WTC11 (cell line): ENCODE measurements around the gene EPB41. TPM values are rescaled to one million over a fixed set of nuclear protein-coding genes. Genes with fewer than 3 reads are reported as not detected.

Experiments used
- AR ChIP-seq: fragments of 250-450 bp; sonication (Bioruptor Pico); IDR thresholded peaks from 2 replicates; pipeline ENCODE4 v1.9.0; 2021; ENCODE audit warnings: mild to moderate bottlenecking
- ARID4B ChIP-seq: sonication (generic); formaldehyde crosslinking; IDR thresholded peaks from 2 replicates; pipeline ENCODE4 v1.8.0; 2023; ENCODE audit warnings: missing genetic modification reagents, mild to moderate bottlenecking, borderline replicate concordance
- E2F4 ChIP-seq: sonication (generic); formaldehyde crosslinking; IDR thresholded peaks from 2 replicates; pipeline ENCODE4 v1.8.1; 2022; ENCODE audit warnings: low read depth, mild to moderate bottlenecking, moderate library complexity, missing genetic modification reagents, borderline replicate concordance
- E2F5 ChIP-seq: sonication (generic); formaldehyde crosslinking; IDR thresholded peaks from 2 replicates; pipeline ENCODE4 v1.8.1; 2022; ENCODE audit warnings: mild to moderate bottlenecking, moderate library complexity, missing genetic modification reagents
- JUN ChIP-seq: sonication (generic); formaldehyde crosslinking; IDR thresholded peaks from 2 replicates; pipeline ENCODE4 v1.8.0; 2023; ENCODE audit warnings: mild to moderate bottlenecking, missing genetic modification reagents
- MYBL2 ChIP-seq: sonication (generic); formaldehyde crosslinking; IDR thresholded peaks from 2 replicates; pipeline ENCODE4 v1.8.1; 2023; ENCODE audit warnings: mild to moderate bottlenecking, moderate library complexity, missing genetic modification reagents
- RORB ChIP-seq: fragments of 250-450 bp; sonication (Bioruptor Pico); IDR thresholded peaks from 2 replicates; pipeline ENCODE4 v1.9.0; 2021; ENCODE audit warnings: mild to moderate bottlenecking
- TCF7 ChIP-seq: sonication (generic); formaldehyde crosslinking; IDR thresholded peaks from 2 replicates; pipeline ENCODE4 v1.8.0; 2022; ENCODE audit warnings: mild to moderate bottlenecking, low read depth, missing genetic modification reagents, moderate library complexity
- USF1 ChIP-seq: sonication (generic); formaldehyde crosslinking; IDR thresholded peaks from 2 replicates; pipeline ENCODE4 v1.8.0; 2022; ENCODE audit warnings: mild to moderate bottlenecking, missing genetic modification reagents
- USF2 ChIP-seq: sonication (generic); formaldehyde crosslinking; IDR thresholded peaks from 2 replicates; pipeline ENCODE4 v1.8.1; 2023; ENCODE audit warnings: mild to moderate bottlenecking, missing genetic modification reagents, moderate library complexity
- ZNF232 ChIP-seq: sonication (generic); formaldehyde crosslinking; IDR thresholded peaks from 2 replicates; pipeline ENCODE4 v1.8.0; 2022; ENCODE audit warnings: mild to moderate bottlenecking, missing genetic modification reagents
- ZNF425 ChIP-seq: fragments of 250-450 bp; sonication (Bioruptor Pico); conservative IDR thresholded peaks from 2 replicates; pipeline ENCODE4 v1.9.0; 2021; ENCODE audit warnings: mild to moderate bottlenecking
- ZNF512 ChIP-seq: sonication (generic); formaldehyde crosslinking; IDR thresholded peaks from 2 replicates; pipeline ENCODE4 v1.8.1; 2022; ENCODE audit warnings: missing genetic modification reagents, borderline replicate concordance
- ZNF532 ChIP-seq: fragments of 250-450 bp; sonication (Bioruptor Pico); IDR thresholded peaks from 2 replicates; pipeline ENCODE4 v1.9.0; 2021; ENCODE audit warnings: mild to moderate bottlenecking, borderline replicate concordance
- total RNA-seq: library from RNA; stranded (reverse); gene quantifications from 3 replicates; pipeline ENCODE4 v1.2.3, GENCODE V29; 2021

The EPB41 gene
- total RNA-seq, 1 experiment from 2014 or later = 85.0 TPM

GRCh38 chr1:29121936-29122681 lies 207.7 kb downstream of the EPB41 start (continued):
- TF ChIP-seq ARID4B (CRISPR knock-in tag) (no peak), MYBL2 (CRISPR knock-in tag) (0 out of 2 replicates have a peak, but pooled peaks have one; percentile 64), RORB (no peak), E2F4 (0 out of 2 replicates have a peak, but pooled peaks have one; percentile 8), ZNF232 (CRISPR knock-in tag) (no peak), USF1 (CRISPR knock-in tag) (peak; percentile 84), USF2 (peak; percentile 74), ZNF532 (no peak), E2F5 (CRISPR knock-in tag) (no peak), TCF7 (CRISPR knock-in tag) (0 out of 2 replicates have a peak, but pooled peaks have one; percentile 13), ZNF425 (no peak), JUN (CRISPR knock-in tag) (no peak), ZNF512 (CRISPR knock-in tag) (no peak), AR (CRISPR knock-in tag) (no peak)
